Lung (tissue), 12 donors: ENCODE results near the gene TGFA. TPM values are rescaled to one million over a fixed set of nuclear protein-coding genes. Genes with fewer than 3 reads are reported as not detected.

ENCODE experiments used
- ATAC-seq: fragments of 200-7000 bp; cut with Tn5 transposase; one replicate; pipeline ENCODE4 v1.9.1; 2020; ENCODE audit warnings: moderate number of reproducible peaks; ENCODE audit not compliant: insufficient read depth, low FRiP score
- DNase-seq, 3 donors: peaks; one replicate each; pipeline ENCODE4 v3.0.0-alpha.2; 2013 to 2017
- H3K27ac ChIP-seq, 2 donors: one replicate each; pipeline ENCODE4 v1.5.1; 2013; ENCODE audit warnings: mild to moderate bottlenecking in 2 of 2, moderate library complexity in 2 of 2, control low read depth in 1 of 2, inconsistent platforms in 1 of 2, low read depth in 1 of 2, low read length in 1 of 2
- H3K27me3 ChIP-seq, 3 donors: one replicate each; pipeline ENCODE4 v1.5.1; 2013; ENCODE audit warnings: low read length in 2 of 3; ENCODE audit not compliant: control insufficient read depth in 3 of 3, insufficient read depth in 3 of 3
- H3K36me3 ChIP-seq, 4 donors: one replicate each; pipeline ENCODE4 v1.5.1; 2013; ENCODE audit warnings: low read length in 4 of 4, mild to moderate bottlenecking in 1 of 4, moderate library complexity in 1 of 4; ENCODE audit not compliant: control insufficient read depth in 4 of 4, insufficient read depth in 4 of 4
- H3K4me1 ChIP-seq, 5 donors: one replicate each; pipeline ENCODE4 v1.5.1; 2013; ENCODE audit warnings: low read length in 5 of 5, mild to moderate bottlenecking in 2 of 5, moderate library complexity in 1 of 5; ENCODE audit not compliant: control insufficient read depth in 5 of 5, insufficient read depth in 5 of 5
- H3K4me3 ChIP-seq: one replicate; pipeline ENCODE4 v1.5.1; 2013; ENCODE audit warnings: mild to moderate bottlenecking, control low read depth, moderate library complexity
- H3K9ac ChIP-seq, 2 donors: one replicate each; pipeline ENCODE4 v1.5.1; 2013; ENCODE audit warnings: low read length in 2 of 2, control low read depth in 1 of 2; ENCODE audit not compliant: insufficient read depth in 1 of 2
- H3K9me3 ChIP-seq, 4 donors: one replicate each; pipeline ENCODE4 v1.5.1; 2013; ENCODE audit warnings: low read length in 3 of 4, mild to moderate bottlenecking in 1 of 4, moderate library complexity in 1 of 4; ENCODE audit not compliant: control insufficient read depth in 4 of 4, insufficient read depth in 3 of 4
- CTCF ChIP-seq: IDR thresholded peaks from 2 replicates; pipeline ENCODE4 v1.5.1; 2012; ENCODE audit warnings: mild to moderate bottlenecking; ENCODE audit errors: control extremely low read depth, extremely low read depth
- WGBS, 2 donors: extraction: QIAGEN DNeasy Blood & Tissue Kit; methylation state at CpG; one replicate each; pipeline ENCODE4 v1.1.7; 2013; 5-methylcytosine and 5-hydroxymethylcytosine counted together
- polyA plus RNA-seq, 2 donors: library from polyadenylated mRNA; stranded (reverse); fragments of 200-250 nt; gene quantifications; one replicate each; pipeline ENCODE4 v1.2.1, GENCODE V29; 2013
- total RNA-seq, 2 donors: library from RNA; depleted of rRNA in 1 of 2; stranded (reverse); fragments of >200 nt in 1 of 2; gene quantifications; one replicate each; pipeline ENCODE4 v1.2.1, GENCODE V29; 2014 to 2021
- donor health status: control.
- donor health status: control.
- donor health status: Bipolar disorder and iron deficiency.
- donor health status: healthy.
- donor health status: DM: yes; HTN: yes; CAD: no.

TGFA gene
- total and polyA plus RNA-seq, 4 donors = 1.9 to 13.0 (median 7.0) TPM

DNA sequence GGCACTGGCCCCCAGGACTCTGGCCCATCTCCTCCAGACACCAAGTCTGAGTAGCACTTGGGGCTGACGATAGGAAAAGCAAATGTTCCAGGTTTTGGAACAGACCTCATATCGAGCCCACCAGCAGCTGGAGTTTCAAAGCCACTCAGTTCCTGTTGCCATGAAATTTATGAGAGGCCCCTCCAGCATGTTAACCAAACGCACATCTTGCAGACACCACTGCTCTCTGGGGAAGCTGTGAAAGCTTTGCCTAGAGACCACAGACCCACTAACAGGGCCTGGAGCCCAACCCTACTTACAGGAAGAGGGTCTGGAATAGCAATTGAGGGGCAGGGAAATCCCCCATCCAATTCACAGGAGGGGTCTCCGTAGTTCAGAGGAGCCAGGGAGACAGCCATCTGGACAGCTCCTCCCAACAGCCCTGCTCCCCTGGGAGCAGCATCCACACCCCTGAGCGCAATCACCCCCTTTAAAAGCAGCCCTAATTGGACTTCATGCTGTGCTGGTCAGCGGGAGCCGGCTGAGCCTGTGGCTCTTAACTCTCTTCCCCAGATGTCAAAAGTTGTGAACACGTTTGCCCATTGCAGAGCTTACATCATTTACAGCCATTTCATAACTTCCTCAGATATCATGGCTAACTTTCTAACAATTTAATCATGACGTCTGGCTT is 81.3 kb downstream of the TGFA start:
- Histone ChIP-seq H3K27ac (no peak overlapping the region), H3K4me3 (no peak overlapping the region), H3K9ac (no peak overlapping the region), H3K27me3 (peaks cover 0 to 5% (median 0%) of the 10 kb centered on the region in 3 donors), H3K36me3 (no peaks in the 10 kb centered on the region), H3K9me3 (peaks cover 0 to 2% (median 0%) of the 10 kb centered on the region in 4 donors), H3K4me1 (peaks cover 0 to 7% (median 0%) of the 10 kb centered on the region in 5 donors)
- peak in 2 of 3 donors; percentile 11 to 44 for DNase-seq
- no peak for TF ChIP-seq CTCF
- no peak for ATAC-seq
- WGBS, 2 donors = 31 to 61% methylated on average over 9 of the region's 9 CpGs

GRCh38 chr2:70471129-70471528 is 82.5 kb downstream of the TGFA start:
- H3K4me1 ChIP-seq = peaks cover 0 to 7% (median 0%) of the 10 kb centered on the region in 5 donors
- no peaks in the 10 kb centered on the region for H3K36me3 ChIP-seq
- ATAC-seq (peak; percentile 41), DNase-seq (no peak)
- no peak overlapping the region for H3K27ac ChIP-seq
- peaks cover 0 to 5% (median 0%) of the 10 kb centered on the region in 3 donors for H3K27me3 ChIP-seq
- no peak overlapping the region for H3K4me3 ChIP-seq
- WGBS, 2 donors = 58 to 70% methylated on average over 7 of the region's 7 CpGs
- TF ChIP-seq CTCF = no peak
- no peak overlapping the region for H3K9ac ChIP-seq
- H3K9me3 ChIP-seq = peaks cover 0 to 2% (median 0%) of the 10 kb centered on the region in 4 donors

DNA sequence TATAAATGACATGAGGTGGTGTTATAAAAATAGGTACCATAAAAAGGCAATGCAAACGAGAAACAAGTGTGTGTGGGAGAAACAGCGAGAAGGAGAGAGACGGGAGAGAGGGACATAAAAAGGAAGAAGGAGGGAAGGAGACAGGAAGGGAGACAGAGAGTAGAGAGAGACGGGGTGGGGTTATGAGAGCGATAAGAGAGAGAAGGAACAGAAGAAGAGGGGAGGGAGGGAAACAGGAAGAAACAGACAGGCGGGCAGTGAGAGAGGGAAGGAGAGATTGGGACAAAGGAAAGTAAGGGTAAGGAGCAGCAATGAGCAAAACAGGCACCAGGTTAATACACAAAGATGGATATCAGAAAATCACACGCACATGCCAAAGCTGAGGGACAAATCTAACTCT is 83.7 kb downstream of the TGFA start:
- H3K9ac ChIP-seq = no peak overlapping the region
- DNase-seq (no peak), ATAC-seq (no peak)
- peaks cover 0 to 2% (median 0%) of the 10 kb centered on the region in 4 donors for H3K9me3 ChIP-seq
- H3K4me3 ChIP-seq = no peak overlapping the region
- H3K36me3 ChIP-seq = no peaks in the 10 kb centered on the region
- H3K27me3 ChIP-seq = peaks cover 0 to 2% (median 0%) of the 10 kb centered on the region in 3 donors
- no peak for TF ChIP-seq CTCF
- peaks cover 0 to 7% (median 0%) of the 10 kb centered on the region in 5 donors for H3K4me1 ChIP-seq
- WGBS, 2 donors = 21 to 43% methylated on average over 7 of the region's 7 CpGs
- H3K27ac ChIP-seq = no peak overlapping the region
